WTC11 (cell line): Measurements from ENCODE around the gene GBP1. TPM values are rescaled to one million over a fixed set of nuclear protein-coding genes. Genes with fewer than 3 reads are reported as not detected.

Source experiments
- ATAC-seq: fragments of 200-7000 bp; cut with Tn5 transposase; 2 replicates; pipeline ENCODE4 v1.10.0; 2021; ENCODE audit warnings: mild to moderate bottlenecking, moderate library complexity
- CTCF ChIA-PET: fragments of 300-600 bp; sonication (Branson Sonifier 250); formaldehyde crosslinking; loops from one replicate; lab custom pipeline; 2021; ENCODE audit warnings: antibody characterized with exemption; lab: Charles Lee
- POLR2A ChIA-PET: fragments of 350-600 bp; sonication (Branson Sonifier 250); formaldehyde crosslinking; loops from one replicate; lab custom pipeline; 2021; ENCODE audit warnings: antibody characterized with exemption; lab: Charles Lee
- DNase-seq: peaks from one replicate; pipeline ENCODE4 v3.0.0; 2021; ENCODE audit warnings: low spot score
- H3K27ac Mint-ChIP-seq: 2 replicates; pipeline ENCODE4 v1.8.0; 2021; ENCODE audit warnings: mixed read lengths
- H3K27me3 Mint-ChIP-seq: 2 replicates; pipeline ENCODE4 v1.8.0; 2021; ENCODE audit warnings: low read depth, mild to moderate bottlenecking, moderate library complexity, mixed read lengths
- H3K36me3 Mint-ChIP-seq: 2 replicates; pipeline ENCODE4 v1.8.0; 2021; ENCODE audit warnings: mixed read lengths
- H3K4me1 Mint-ChIP-seq: 2 replicates; pipeline ENCODE4 v1.8.0; 2022; ENCODE audit warnings: mixed read lengths
- H3K4me3 Mint-ChIP-seq: 2 replicates; pipeline ENCODE4 v1.8.0; 2021; ENCODE audit warnings: mild to moderate bottlenecking, moderate library complexity, mixed read lengths
- H3K9me3 Mint-ChIP-seq: 2 replicates; pipeline ENCODE4 v1.8.0; 2021; ENCODE audit warnings: mixed read lengths
- FOXJ3 ChIP-seq: sonication (generic); formaldehyde crosslinking; IDR thresholded peaks from 2 replicates; pipeline ENCODE4 v1.9.0; 2021; ENCODE audit warnings: missing genetic modification reagents, mild to moderate bottlenecking, borderline replicate concordance
- GABPB1 ChIP-seq: sonication (generic); formaldehyde crosslinking; IDR thresholded peaks from 2 replicates; pipeline ENCODE4 v1.8.1; 2023; ENCODE audit warnings: mild to moderate bottlenecking, missing genetic modification reagents
- GRHL2 ChIP-seq: fragments of 250-450 bp; sonication (Bioruptor Pico); IDR thresholded peaks from 2 replicates; pipeline ENCODE4 v1.8.0; 2022; ENCODE audit warnings: mild to moderate bottlenecking, moderate library complexity; ENCODE audit not compliant: insufficient replicate concordance, severe bottlenecking
- NFATC4 ChIP-seq: fragments of 250-450 bp; sonication (Bioruptor Pico); IDR thresholded peaks from 2 replicates; pipeline ENCODE4 v1.9.0; 2021; ENCODE audit warnings: mild to moderate bottlenecking
- OVOL2 ChIP-seq: fragments of 250-450 bp; sonication (Bioruptor Pico); IDR thresholded peaks from 2 replicates; pipeline ENCODE4 v1.9.0; 2021; ENCODE audit warnings: mild to moderate bottlenecking, borderline replicate concordance
- SMAD3 ChIP-seq: sonication (generic); formaldehyde crosslinking; IDR thresholded peaks from 2 replicates; pipeline ENCODE4 v1.8.0; 2022; ENCODE audit warnings: missing genetic modification reagents, mild to moderate bottlenecking, borderline replicate concordance
- TCF7 ChIP-seq: sonication (generic); formaldehyde crosslinking; IDR thresholded peaks from 2 replicates; pipeline ENCODE4 v1.8.0; 2022; ENCODE audit warnings: mild to moderate bottlenecking, low read depth, missing genetic modification reagents, moderate library complexity
- ZBTB21 ChIP-seq: sonication (generic); formaldehyde crosslinking; IDR thresholded peaks from 2 replicates; pipeline ENCODE4 v1.8.1; 2023; ENCODE audit warnings: mild to moderate bottlenecking, missing genetic modification reagents, borderline replicate concordance
- ZNF263 ChIP-seq: sonication (generic); formaldehyde crosslinking; IDR thresholded peaks from 2 replicates; pipeline ENCODE4 v1.8.1; 2022; ENCODE audit warnings: low read depth, mild to moderate bottlenecking, moderate library complexity, missing genetic modification reagents
- ZNF317 ChIP-seq: sonication (generic); formaldehyde crosslinking; IDR thresholded peaks from 2 replicates; pipeline ENCODE4 v1.8.1; 2023; ENCODE audit warnings: low read depth, mild to moderate bottlenecking, moderate library complexity, missing genetic modification reagents, borderline replicate concordance
- ZNF396 ChIP-seq: fragments of 250-450 bp; sonication (Bioruptor Pico); IDR thresholded peaks from 2 replicates; pipeline ENCODE4 v1.8.0; 2021; ENCODE audit warnings: mild to moderate bottlenecking, moderate library complexity, borderline replicate concordance
- total RNA-seq: library from RNA; stranded (reverse); gene quantifications from 3 replicates; pipeline ENCODE4 v1.2.3, GENCODE V29; 2021
- TF ChIP-seq, protein P1 (sequence below): sonication (generic); formaldehyde crosslinking; IDR thresholded peaks from 2 replicates; pipeline ENCODE4 v1.8.1; 2022; ENCODE audit warnings: mild to moderate bottlenecking, missing genetic modification reagents, moderate library complexity, borderline replicate concordance
- TF ChIP-seq, protein P2 (sequence below): sonication (generic); formaldehyde crosslinking; IDR thresholded peaks from 2 replicates; pipeline ENCODE4 v1.8.1; 2023; ENCODE audit warnings: mild to moderate bottlenecking, missing genetic modification reagents, moderate library complexity
- TF ChIP-seq, protein P3 (sequence below): fragments of 250-450 bp; sonication (Bioruptor Pico); IDR thresholded peaks from 2 replicates; pipeline ENCODE4 v1.9.0; 2021; ENCODE audit warnings: mild to moderate bottlenecking
- TF ChIP-seq, protein P4 (sequence below): sonication (generic); formaldehyde crosslinking; IDR thresholded peaks from 2 replicates; pipeline ENCODE4 v1.8.0; 2023; ENCODE audit warnings: missing genetic modification reagents
- TF ChIP-seq, protein P5 (sequence below): sonication (generic); formaldehyde crosslinking; IDR thresholded peaks from 2 replicates; pipeline ENCODE4 v1.8.1; 2022; ENCODE audit warnings: mild to moderate bottlenecking, moderate library complexity, missing genetic modification reagents
- TF ChIP-seq, protein P6 (sequence below): fragments of 250-450 bp; sonication (Bioruptor Pico); IDR thresholded peaks from 2 replicates; pipeline ENCODE4 v1.8.0; 2021; ENCODE audit warnings: mild to moderate bottlenecking
- TF ChIP-seq, protein P7 (sequence below): sonication (generic); formaldehyde crosslinking; IDR thresholded peaks from 2 replicates; pipeline ENCODE4 v1.8.1; 2023; ENCODE audit warnings: mild to moderate bottlenecking, missing genetic modification reagents
- TF ChIP-seq, protein P8 (sequence below): sonication (generic); formaldehyde crosslinking; IDR thresholded peaks from 2 replicates; pipeline ENCODE4 v1.8.0; 2023; ENCODE audit warnings: mild to moderate bottlenecking, missing genetic modification reagents

Gene GBP1
- total RNA-seq, 1 experiment from 2014 or later, result 0.20 TPM

DNA sequence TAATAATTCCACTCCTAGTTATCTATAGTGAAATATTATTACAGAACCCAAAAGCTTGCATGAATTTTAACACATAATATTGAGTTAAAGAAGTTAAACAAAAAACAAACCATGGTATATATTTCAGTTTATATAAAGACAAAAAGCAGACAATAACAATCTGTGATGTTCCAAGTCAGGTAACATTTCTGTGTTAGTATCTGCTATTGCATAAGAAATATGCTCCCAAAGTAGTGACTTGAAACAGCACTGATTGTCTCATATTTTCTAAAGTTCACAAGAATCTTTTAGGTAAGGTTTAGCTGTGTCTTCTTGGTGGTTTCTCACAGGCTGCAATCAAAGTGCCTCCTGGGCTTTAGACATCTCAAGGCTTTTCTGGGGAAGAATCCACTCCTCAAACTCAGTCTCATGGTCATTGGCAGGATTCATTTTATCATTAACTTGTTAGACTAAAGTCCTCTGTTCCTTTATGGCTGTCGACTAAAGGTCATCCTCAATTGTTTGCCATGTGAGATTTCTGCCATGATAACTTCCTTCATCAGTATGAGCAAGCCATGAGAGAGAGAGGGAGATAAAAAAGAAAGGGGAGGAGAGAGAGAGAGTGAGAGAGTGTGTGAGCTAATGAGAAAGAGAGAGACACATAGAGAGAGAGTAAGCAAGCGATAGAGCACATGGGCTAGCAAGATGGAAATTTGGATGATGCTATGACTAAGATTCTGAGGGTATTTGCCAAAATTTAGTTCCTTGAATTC, 19.9 kb downstream of the GBP1 start:
- Mint-ChIP-seq H3K27me3 (no peaks in the 10 kb centered on the region; the same call in 1 of the 2 replicates), H3K36me3 (no peaks in the 10 kb centered on the region), H3K27ac (no peak overlapping the region), H3K9me3 (peaks cover 3% of the 10 kb centered on the region), H3K4me1 (no peaks in the 10 kb centered on the region), H3K4me3 (no peak overlapping the region)
- DNase-seq (no peak), ATAC-seq (no peak)
- ChIA-PET CTCF (no interaction called here), POLR2A (no interaction called here)
- no peak for TF ChIP-seq ZBTB21 (CRISPR knock-in tag)
- no peak for TF ChIP-seq GRHL2 (CRISPR knock-in tag)

DNA sequence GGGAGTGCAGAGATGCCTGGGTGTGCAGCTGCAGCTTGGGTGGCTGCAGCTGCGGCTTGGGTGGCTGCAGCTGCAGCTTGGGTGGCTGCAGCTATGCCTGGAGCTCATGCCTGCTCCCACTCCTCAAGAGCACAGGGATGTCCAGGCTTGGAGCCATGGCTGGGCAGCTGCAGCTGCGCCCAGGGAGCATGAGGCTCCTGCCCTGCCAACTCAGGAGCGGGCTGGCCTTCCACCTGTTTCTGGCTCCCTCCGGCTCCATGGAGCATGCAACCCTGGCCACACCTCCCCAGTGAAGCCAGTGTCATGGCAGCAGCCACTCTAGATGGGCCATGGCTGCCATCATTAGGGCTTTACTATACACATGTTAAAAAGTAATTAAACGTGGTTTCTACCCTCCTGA, 21.1 kb downstream of the GBP1 start:
- Mint-ChIP-seq H3K9me3 (peaks cover 3% of the 10 kb centered on the region), H3K36me3 (no peaks in the 10 kb centered on the region), H3K4me1 (no peaks in the 10 kb centered on the region), H3K27ac (no peak overlapping the region), H3K4me3 (no peak overlapping the region), H3K27me3 (no peaks in the 10 kb centered on the region; the same call in 1 of the 2 replicates)
- DNase-seq (no peak), ATAC-seq (no peak)
- no peak for TF ChIP-seq OVOL2 (CRISPR knock-in tag)
- TF ChIP-seq, protein P1, sequence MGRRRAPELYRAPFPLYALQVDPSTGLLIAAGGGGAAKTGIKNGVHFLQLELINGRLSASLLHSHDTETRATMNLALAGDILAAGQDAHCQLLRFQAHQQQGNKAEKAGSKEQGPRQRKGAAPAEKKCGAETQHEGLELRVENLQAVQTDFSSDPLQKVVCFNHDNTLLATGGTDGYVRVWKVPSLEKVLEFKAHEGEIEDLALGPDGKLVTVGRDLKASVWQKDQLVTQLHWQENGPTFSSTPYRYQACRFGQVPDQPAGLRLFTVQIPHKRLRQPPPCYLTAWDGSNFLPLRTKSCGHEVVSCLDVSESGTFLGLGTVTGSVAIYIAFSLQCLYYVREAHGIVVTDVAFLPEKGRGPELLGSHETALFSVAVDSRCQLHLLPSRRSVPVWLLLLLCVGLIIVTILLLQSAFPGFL, result no peak
- TF ChIP-seq FOXJ3 (CRISPR knock-in tag), result no peak
- TF ChIP-seq ZBTB21 (CRISPR knock-in tag), result no peak
- no peak for TF ChIP-seq NFATC4 (CRISPR knock-in tag)
- TF ChIP-seq, protein P2, sequence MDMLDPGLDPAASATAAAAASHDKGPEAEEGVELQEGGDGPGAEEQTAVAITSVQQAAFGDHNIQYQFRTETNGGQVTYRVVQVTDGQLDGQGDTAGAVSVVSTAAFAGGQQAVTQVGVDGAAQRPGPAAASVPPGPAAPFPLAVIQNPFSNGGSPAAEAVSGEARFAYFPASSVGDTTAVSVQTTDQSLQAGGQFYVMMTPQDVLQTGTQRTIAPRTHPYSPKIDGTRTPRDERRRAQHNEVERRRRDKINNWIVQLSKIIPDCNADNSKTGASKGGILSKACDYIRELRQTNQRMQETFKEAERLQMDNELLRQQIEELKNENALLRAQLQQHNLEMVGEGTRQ (CRISPR knock-in tag), result no peak
- TF ChIP-seq ZNF317, result no peak
- CTCF ChIA-PET, result no interaction called here
- POLR2A ChIA-PET, result no interaction called here

DNA sequence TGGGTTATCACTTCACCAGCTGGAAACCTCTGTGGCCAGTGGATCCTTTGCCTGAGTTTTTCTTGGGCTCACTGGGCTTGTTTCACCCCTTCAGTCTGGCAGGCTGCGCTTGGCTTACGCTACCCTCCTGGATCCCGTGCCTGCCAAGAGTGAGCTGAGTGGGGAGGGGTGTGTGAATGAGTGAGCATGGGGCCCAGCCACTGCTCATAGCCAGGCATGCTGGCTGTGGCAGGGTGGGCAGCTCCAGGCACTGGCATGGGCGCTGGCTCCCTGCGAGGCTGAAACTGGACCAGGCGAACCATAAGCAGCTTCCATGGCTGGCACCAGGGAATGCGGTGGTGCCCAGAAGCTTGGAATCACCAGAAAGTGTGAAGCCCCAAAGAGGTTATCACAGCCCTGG, 22.5 kb downstream of the GBP1 start:
- CTCF ChIA-PET, result no interaction called here
- no peak for DNase-seq
- H3K36me3 Mint-ChIP-seq, result no peaks in the 10 kb centered on the region
- H3K4me3 Mint-ChIP-seq, result no peak overlapping the region
- no peaks in the 10 kb centered on the region for H3K4me1 Mint-ChIP-seq
- no peak overlapping the region for H3K27ac Mint-ChIP-seq
- H3K9me3 Mint-ChIP-seq, result peaks cover 3% of the 10 kb centered on the region
- H3K27me3 Mint-ChIP-seq, result no peaks in the 10 kb centered on the region; the same call in 1 of the 2 replicates
- ATAC-seq, result no peak
- POLR2A ChIA-PET, result no interaction called here
- TF ChIP-seq, protein P3, sequence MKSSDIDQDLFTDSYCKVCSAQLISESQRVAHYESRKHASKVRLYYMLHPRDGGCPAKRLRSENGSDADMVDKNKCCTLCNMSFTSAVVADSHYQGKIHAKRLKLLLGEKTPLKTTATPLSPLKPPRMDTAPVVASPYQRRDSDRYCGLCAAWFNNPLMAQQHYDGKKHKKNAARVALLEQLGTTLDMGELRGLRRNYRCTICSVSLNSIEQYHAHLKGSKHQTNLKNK, result no peak
- TF ChIP-seq, protein P4, sequence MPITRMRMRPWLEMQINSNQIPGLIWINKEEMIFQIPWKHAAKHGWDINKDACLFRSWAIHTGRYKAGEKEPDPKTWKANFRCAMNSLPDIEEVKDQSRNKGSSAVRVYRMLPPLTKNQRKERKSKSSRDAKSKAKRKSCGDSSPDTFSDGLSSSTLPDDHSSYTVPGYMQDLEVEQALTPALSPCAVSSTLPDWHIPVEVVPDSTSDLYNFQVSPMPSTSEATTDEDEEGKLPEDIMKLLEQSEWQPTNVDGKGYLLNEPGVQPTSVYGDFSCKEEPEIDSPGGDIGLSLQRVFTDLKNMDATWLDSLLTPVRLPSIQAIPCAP (CRISPR knock-in tag), result no peak
- TF ChIP-seq TCF7 (CRISPR knock-in tag), result no peak
- no peak for TF ChIP-seq GABPB1
- TF ChIP-seq, protein P5, sequence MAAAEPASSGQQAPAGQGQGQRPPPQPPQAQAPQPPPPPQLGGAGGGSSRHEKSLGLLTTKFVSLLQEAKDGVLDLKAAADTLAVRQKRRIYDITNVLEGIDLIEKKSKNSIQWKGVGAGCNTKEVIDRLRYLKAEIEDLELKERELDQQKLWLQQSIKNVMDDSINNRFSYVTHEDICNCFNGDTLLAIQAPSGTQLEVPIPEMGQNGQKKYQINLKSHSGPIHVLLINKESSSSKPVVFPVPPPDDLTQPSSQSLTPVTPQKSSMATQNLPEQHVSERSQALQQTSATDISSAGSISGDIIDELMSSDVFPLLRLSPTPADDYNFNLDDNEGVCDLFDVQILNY (CRISPR knock-in tag), result no peak
- TF ChIP-seq ZNF263 (CRISPR knock-in tag), result no peak
- no peak for TF ChIP-seq SMAD3 (CRISPR knock-in tag)
- TF ChIP-seq ZNF396, result no peak
- no peak for TF ChIP-seq NFATC4 (CRISPR knock-in tag)
- TF ChIP-seq, protein P6, sequence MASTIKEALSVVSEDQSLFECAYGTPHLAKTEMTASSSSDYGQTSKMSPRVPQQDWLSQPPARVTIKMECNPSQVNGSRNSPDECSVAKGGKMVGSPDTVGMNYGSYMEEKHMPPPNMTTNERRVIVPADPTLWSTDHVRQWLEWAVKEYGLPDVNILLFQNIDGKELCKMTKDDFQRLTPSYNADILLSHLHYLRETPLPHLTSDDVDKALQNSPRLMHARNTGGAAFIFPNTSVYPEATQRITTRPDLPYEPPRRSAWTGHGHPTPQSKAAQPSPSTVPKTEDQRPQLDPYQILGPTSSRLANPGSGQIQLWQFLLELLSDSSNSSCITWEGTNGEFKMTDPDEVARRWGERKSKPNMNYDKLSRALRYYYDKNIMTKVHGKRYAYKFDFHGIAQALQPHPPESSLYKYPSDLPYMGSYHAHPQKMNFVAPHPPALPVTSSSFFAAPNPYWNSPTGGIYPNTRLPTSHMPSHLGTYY (CRISPR knock-in tag), result no peak
- TF ChIP-seq, protein P7, sequence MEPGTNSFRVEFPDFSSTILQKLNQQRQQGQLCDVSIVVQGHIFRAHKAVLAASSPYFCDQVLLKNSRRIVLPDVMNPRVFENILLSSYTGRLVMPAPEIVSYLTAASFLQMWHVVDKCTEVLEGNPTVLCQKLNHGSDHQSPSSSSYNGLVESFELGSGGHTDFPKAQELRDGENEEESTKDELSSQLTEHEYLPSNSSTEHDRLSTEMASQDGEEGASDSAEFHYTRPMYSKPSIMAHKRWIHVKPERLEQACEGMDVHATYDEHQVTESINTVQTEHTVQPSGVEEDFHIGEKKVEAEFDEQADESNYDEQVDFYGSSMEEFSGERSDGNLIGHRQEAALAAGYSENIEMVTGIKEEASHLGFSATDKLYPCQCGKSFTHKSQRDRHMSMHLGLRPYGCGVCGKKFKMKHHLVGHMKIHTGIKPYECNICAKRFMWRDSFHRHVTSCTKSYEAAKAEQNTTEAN (CRISPR knock-in tag), result no peak
- TF ChIP-seq, protein P8, sequence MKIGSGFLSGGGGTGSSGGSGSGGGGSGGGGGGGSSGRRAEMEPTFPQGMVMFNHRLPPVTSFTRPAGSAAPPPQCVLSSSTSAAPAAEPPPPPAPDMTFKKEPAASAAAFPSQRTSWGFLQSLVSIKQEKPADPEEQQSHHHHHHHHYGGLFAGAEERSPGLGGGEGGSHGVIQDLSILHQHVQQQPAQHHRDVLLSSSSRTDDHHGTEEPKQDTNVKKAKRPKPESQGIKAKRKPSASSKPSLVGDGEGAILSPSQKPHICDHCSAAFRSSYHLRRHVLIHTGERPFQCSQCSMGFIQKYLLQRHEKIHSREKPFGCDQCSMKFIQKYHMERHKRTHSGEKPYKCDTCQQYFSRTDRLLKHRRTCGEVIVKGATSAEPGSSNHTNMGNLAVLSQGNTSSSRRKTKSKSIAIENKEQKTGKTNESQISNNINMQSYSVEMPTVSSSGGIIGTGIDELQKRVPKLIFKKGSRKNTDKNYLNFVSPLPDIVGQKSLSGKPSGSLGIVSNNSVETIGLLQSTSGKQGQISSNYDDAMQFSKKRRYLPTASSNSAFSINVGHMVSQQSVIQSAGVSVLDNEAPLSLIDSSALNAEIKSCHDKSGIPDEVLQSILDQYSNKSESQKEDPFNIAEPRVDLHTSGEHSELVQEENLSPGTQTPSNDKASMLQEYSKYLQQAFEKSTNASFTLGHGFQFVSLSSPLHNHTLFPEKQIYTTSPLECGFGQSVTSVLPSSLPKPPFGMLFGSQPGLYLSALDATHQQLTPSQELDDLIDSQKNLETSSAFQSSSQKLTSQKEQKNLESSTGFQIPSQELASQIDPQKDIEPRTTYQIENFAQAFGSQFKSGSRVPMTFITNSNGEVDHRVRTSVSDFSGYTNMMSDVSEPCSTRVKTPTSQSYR (CRISPR knock-in tag), result no peak
